GM21717 (cell line): ENCODE results near the gene GRK6.

Experiments
- ATAC-seq: cut with Tn5 transposase; IDR thresholded peaks from one replicate; pipeline ENCODE4 v1.9.1; 2021; ENCODE audit warnings: mild to moderate bottlenecking, moderate library complexity; ENCODE audit not compliant: unreplicated experiment

GRK6 gene

GRCh38 chr5:177468685-177469628, 42.5 kb downstream of the GRK6 start:
- no peak for ATAC-seq

- ATAC-seq, result no peak
These were observed 43.5 kb downstream of the GRK6 start for GRCh38 chr5:177469750-177470525.

DNA sequence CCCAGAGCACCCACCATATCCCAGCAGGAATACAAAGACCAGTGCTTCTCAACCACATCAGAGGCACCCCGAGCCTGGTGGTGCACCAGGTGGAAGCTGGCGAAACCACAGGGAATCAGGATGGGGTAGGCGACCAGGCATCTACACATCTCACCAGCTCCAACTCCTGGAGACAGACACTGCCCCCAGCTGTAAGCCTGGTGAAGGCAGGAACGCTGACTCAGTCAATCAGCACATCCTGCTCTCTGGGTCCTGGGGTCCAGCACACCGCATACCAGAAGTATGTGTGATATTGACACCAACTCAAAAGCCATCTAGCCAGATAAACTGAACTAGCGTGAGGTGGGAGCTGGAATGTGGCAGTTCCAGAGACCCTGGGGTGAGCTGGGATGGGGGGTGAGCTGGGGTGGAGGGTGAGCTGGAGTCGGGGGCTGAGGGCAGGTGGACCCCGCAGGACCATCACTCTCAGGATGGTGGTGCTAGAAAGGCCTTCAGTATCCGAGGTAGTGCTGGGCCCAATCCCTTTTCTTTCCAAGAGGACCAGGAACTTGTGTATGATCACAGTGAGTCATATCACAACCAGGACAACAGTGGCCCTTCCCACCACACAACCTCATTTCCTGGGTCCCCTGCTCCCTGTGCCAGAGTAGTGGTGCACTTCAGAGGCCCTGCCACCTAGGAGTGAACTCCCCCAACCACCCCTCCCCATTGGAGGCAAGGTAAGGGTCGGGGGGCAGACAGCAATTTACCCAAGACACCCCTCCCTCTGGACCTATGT, 44.5 kb downstream of the GRK6 start:
- no peak for ATAC-seq

GRCh38 chr5:177471610-177472356, 45.3 kb downstream of the GRK6 start:
- no peak for ATAC-seq

GRCh38 chr5:177472460-177473442, 46.3 kb downstream of the GRK6 start:
- no peak for ATAC-seq

DNA sequence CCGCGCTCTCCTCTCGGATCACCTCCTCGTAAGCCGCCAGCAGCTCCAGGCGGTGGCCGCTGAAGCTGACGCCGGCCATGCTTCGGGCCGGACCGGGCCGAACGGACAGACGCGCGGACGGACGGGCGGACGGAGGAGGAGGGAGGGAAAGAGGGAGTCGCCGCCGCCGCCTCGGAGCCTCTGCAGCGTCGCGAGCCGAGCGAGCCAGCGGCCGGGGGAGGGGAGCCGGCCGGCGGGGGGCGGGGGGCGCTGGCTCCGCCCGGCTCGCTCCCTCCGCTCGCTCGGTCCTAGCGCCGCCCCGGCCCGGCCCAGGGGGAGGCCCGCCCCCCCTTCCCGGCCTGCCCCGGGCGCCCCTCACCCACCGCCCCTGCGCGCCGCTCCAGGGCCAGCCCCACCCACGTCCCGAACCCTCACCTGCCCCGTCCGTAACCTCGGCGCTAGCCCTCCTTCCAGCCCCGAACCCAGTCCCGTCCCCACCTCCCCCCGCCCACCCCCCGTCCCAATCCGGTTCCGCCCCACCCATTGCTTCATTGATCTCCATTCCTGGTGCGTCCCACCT, 47.0 kb downstream of the GRK6 start, which contains the start of gene DBN1:
DBN1 (minus strand) TSS at position 192 of the 559 bp plus-strand sequence; CDS start at position 79, 113 bp downstream.
- ATAC-seq, result no peak

DNA sequence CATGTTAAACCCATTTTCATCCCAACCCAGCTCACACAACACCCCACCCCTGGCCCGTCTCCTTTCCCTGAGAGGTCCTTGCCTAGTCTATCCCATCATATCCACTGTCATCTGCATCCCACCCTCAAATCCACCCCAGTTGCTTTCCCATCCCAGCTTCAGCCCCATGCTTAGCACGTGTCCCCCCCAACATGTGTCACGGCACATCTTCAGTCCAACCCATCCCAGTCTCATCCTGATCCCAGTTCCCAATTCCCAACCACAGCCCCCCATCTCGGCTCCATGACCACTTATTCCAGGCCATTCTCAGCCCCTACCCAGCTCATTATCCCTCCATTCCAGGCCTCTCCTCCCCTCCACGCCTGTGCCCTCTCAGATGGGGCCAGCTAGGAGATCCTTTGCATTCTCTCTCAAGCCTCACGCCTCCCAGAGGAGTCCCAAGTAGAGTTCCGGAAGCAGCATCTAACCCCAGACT, 47.6 kb downstream of the GRK6 start:
- ATAC-seq, result no peak

DNA sequence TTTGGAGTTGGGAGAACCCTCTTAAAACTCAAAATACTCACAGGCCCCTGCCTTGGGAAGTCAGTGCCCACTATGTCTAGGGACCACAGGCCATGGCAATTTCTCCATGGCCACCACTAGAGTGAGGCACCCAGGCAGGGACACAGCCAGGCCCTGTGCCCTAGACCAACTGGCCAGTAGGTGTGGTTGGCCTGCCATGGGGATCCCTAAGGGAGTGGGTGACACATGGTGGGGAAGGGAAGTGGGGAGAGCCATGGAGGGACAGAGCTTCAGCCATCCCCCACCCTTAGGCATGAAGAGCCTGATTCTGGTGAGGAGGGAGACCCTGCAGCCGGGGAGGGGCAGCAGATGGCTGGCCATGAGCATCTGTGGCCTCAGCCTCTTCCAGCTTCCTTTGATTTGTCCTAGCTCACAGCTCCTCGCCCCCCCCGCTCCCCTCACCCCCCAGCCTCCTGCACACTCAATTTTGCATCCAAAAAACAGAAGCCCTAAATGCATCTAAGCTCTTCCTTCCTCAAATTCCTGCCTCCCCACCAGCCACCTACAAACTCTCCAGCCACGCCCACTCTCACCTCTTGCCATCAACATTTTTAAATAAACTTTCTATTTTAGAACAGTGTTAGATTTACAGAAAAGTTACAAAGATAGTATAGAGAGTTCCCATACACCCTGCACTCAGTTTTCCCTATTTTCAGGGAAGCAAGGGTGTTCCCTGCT, 48.5 kb downstream of the GRK6 start:
- ATAC-seq, result no peak

GRCh38 chr5:177475563-177476427, 49.3 kb downstream of the GRK6 start:
- ATAC-seq, result no peak

- ATAC-seq, result no peak
These were observed 50.2 kb downstream of the GRK6 start for GRCh38 chr5:177476531-177477233.

- ATAC-seq, result no peak
These were observed 51.4 kb downstream of the GRK6 start for GRCh38 chr5:177477701-177478477.

GRCh38 chr5:177478711-177479646, 52.5 kb downstream of the GRK6 start:
- no peak for ATAC-seq

GRCh38 chr5:177479774-177480173, 53.3 kb downstream of the GRK6 start:
- ATAC-seq, result no peak

DNA sequence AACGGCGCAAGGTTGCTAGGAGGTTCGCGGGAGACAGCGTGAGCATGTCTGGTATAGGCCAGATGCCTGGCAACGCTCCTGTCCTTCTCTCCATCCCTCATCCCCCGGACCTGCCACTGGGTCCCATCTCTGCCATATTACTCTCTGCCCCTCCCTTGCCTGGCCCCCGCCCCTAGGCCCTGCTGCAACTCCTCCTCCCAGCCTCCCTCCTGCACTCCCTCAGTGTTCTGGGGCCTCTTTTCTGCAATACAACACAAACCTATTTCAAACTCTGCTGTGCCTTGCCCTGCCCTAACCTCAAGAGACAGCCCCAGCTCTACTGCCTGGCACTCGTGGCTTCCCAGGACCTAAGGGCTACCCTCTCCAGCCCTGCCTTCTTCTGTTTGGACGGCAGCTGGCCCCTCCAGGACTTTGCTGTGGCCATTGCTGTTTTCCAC, 55.9 kb downstream of the GRK6 start:
- ATAC-seq, result no peak

DNA sequence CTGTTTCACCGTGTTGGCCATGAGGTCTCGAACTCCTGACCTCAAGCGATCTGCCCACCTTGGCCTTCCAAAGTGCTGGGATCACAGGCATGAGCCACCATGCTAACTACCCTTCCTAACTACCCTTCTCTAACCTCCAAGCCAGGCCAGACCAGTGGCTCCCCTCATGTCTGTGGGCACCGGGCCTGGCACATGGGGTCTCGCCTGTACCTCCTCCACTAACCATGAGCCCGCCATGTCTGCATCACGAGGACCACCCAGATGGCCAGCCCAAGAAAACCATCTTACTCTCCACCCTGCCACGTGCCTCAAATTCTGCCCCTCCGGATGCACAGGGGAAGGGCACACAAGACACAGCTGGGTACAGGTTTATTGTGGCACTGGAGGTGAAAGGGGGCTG, 56.6 kb downstream of the GRK6 start:
- no peak for ATAC-seq
